HepG2 (cell line): Measurements from ENCODE around the gene DPH2.

Experiments
- CBX2 ChIP-seq, 2 experiments: fragments of 200-600 bp in 1 of 2; sonication (generic); formaldehyde crosslinking in 1 of 2; IDR thresholded peaks; 2 replicates each; pipeline versions ENCODE4 v1.7.0 to v1.8.1; 2018 to 2022; ENCODE audit warnings: low read depth in 2 of 2, low read length in 1 of 2, mild to moderate bottlenecking in 1 of 2, missing genetic modification reagents in 1 of 2
- NPAS2 ChIP-seq: sonication (generic); formaldehyde crosslinking; IDR thresholded peaks from 2 replicates; pipeline ENCODE4 v1.8.0; 2022; ENCODE audit warnings: mild to moderate bottlenecking, missing genetic modification reagents, borderline replicate concordance
- THAP8 ChIP-seq: sonication (generic); formaldehyde crosslinking; IDR thresholded peaks from 2 replicates; pipeline ENCODE4 v1.5.1; 2020; ENCODE audit warnings: missing genetic modification reagents, mild to moderate bottlenecking, borderline replicate concordance
- ZBTB20 ChIP-seq: sonication (generic); formaldehyde crosslinking; IDR thresholded peaks from 2 replicates; pipeline ENCODE4 v1.8.1; 2023; ENCODE audit warnings: missing genetic modification reagents, low read depth, mild to moderate bottlenecking, borderline replicate concordance
- ZBTB21 ChIP-seq: sonication (generic); formaldehyde crosslinking; IDR thresholded peaks from 2 replicates; pipeline ENCODE4 v1.4.0; 2020; ENCODE audit warnings: missing genetic modification reagents
- ZBTB40 ChIP-seq, 2 experiments: fragments of 450-650 bp in 1 of 2; sonication (generic) in 1 of 2; formaldehyde crosslinking in 1 of 2; IDR thresholded peaks; 2 replicates each; pipeline versions ENCODE4 v1.6.1 to v1.8.0; 2016 to 2022; ENCODE audit warnings: antibody characterized with exemption in 1 of 2, mild to moderate bottlenecking in 1 of 2, missing genetic modification reagents in 1 of 2
- ZNF264 ChIP-seq: sonication (generic); formaldehyde crosslinking; IDR thresholded peaks from 2 replicates; pipeline ENCODE4 v1.4.0; 2020; ENCODE audit warnings: missing genetic modification reagents
- ZSCAN21 ChIP-seq: sonication (generic); formaldehyde crosslinking; IDR thresholded peaks from 2 replicates; pipeline ENCODE4 v1.8.0; 2022; ENCODE audit warnings: mild to moderate bottlenecking, missing genetic modification reagents, moderate library complexity, borderline replicate concordance

- TF ChIP-seq ZBTB20 (CRISPR knock-in tag) (no peak), ZBTB21 (CRISPR knock-in tag) (no peak), ZSCAN21 (CRISPR knock-in tag) (no peak), ZNF264 (CRISPR knock-in tag) (no peak), THAP8 (CRISPR knock-in tag) (no peak), CBX2 (IDR thresholded peaks at IDR 0.05; ENCODE audit: low read depth, low read length) (no peak), CBX2 (CRISPR knock-in tag; IDR thresholded peaks at IDR 0.05; ENCODE audit: low read depth) (no peak), ZBTB40 (IDR thresholded peaks at IDR 0.05) (no peak), ZBTB40 (CRISPR knock-in tag; IDR thresholded peaks at IDR 0.05) (no peak), NPAS2 (CRISPR knock-in tag) (no peak)
Observed at GRCh38 chr1:44020464-44020863, 50.7 kb downstream of the DPH2 start.
